ENCODE measurements around the gene COX6B1.
"Not testable (repeated sequence)": the region's sequence is repeated elsewhere in the genome, so short reads cannot be mapped to it uniquely, and the experiment has no call there.

COX6B1 gene

GRCh38 chr19:35666251-35666913 is 18.3 kb downstream of the COX6B1 start, which contains the start of gene UPK1A:
Gene UPK1A (plus strand): TSS chr19:35666517. CDS start chr19:35666813, 296 bp downstream.
- DNase-seq, result no peak

GRCh38 chr19:35669566-35669965 is 21.4 kb downstream of the COX6B1 start:
- DNase-seq, result no peak

GRCh38 chr19:35669974-35670373 is 21.9 kb downstream of the COX6B1 start:
- no peak for DNase-seq

GRCh38 chr19:35670686-35671085 is 22.6 kb downstream of the COX6B1 start:
- no peak for DNase-seq

GRCh38 chr19:35671818-35672217 is 23.7 kb downstream of the COX6B1 start:
- DNase-seq, result no peak

GRCh38 chr19:35673121-35673804 is 25.1 kb downstream of the COX6B1 start:
- no peak for DNase-seq

GRCh38 chr19:35675589-35676140 is 27.5 kb downstream of the COX6B1 start:
- DNase-seq, result no peak

- no peak for DNase-seq
These were observed 41.7 kb downstream of the COX6B1 start for GRCh38 chr19:35689836-35690235.

GRCh38 chr19:35691106-35691505 is 43.0 kb downstream of the COX6B1 start:
- not testable (repeated sequence) for DNase-seq

GRCh38 chr19:35692010-35692409 is 43.9 kb downstream of the COX6B1 start:
- no peak for DNase-seq

- no peak for DNase-seq
These were observed 45.3 kb downstream of the COX6B1 start for GRCh38 chr19:35693422-35693821.

GRCh38 chr19:35693835-35694599 is 45.9 kb downstream of the COX6B1 start:
- DNase-seq, result peak; percentile 69

- no peak for DNase-seq
These were observed 47.8 kb downstream of the COX6B1 start for GRCh38 chr19:35695895-35696422.

- no peak for DNase-seq
These were observed 48.7 kb downstream of the COX6B1 start for GRCh38 chr19:35696835-35697234.

- DNase-seq, result peak; percentile 97
These were observed 54.3 kb downstream of the COX6B1 start for GRCh38 chr19:35702223-35703012.

- DNase-seq, result no peak
These were observed 55.2 kb downstream of the COX6B1 start for GRCh38 chr19:35703343-35703742.

- no peak for DNase-seq
These were observed 56.1 kb downstream of the COX6B1 start, which contains the start of gene ZBTB32 for GRCh38 chr19:35704218-35704617. Gene ZBTB32 (plus strand): TSS chr19:35704558. CDS start chr19:35714627, 10,069 bp downstream.

Measured in NCI-H446 treated with DMSO at 0.1 percent for 48 hours (cell line).